ENCODE measurements around the gene ALOX15.

GRCh38 chr17:4673169-4673568, 31.7 kb upstream of the ALOX15 start:
- TF ChIP-seq CTCF (IDR thresholded peaks at IDR 0.05) (no peak), POLR2A (IDR thresholded peaks at IDR 0.05) (no peak)

Data from gastroesophageal sphincter (tissue), 3 donors.